ENCODE results near the gene OR1D5. TPM values are rescaled to one million over a fixed set of nuclear protein-coding genes. Genes with fewer than 3 reads are reported as not detected.

OR1D5 gene
- total RNA-seq, 2 donors from 2014 or later = not detected

- Histone ChIP-seq H3K27me3 (ENCODE audit: control insufficient read depth, insufficient read depth, low read length, poor library complexity, severe bottlenecking) (no peaks in the 10 kb centered on the region), H3K36me3 (ENCODE audit: control insufficient read depth, insufficient read depth, low read length) (peaks cover 15% of the 10 kb centered on the region), H3K4me3 (ENCODE audit: low read length) (no peak overlapping the region), H3K4me1 (ENCODE audit: control insufficient read depth, insufficient read depth, low read length) (no peaks in the 10 kb centered on the region), H3K27ac (ENCODE audit: low read depth, low read length) (peak overlapping the region; percentile 90), H3K9ac (ENCODE audit: extremely low read depth, low read length, poor library complexity, severe bottlenecking) (no peak overlapping the region), H3K9me3 (ENCODE audit: control insufficient read depth, low read length) (peaks cover 23% of the 10 kb centered on the region)
- Mint-ChIP-seq H3K4me1 (no peaks in the 10 kb centered on the region), H3K9me3 (peaks cover 23% of the 10 kb centered on the region), H3K36me3 (ENCODE audit: low read depth) (peaks cover 48% of the 10 kb centered on the region), H3K27ac (no peak overlapping the region), H3K4me3 (no peak overlapping the region), H3K27me3 (ENCODE audit: insufficient read depth) (no peaks in the 10 kb centered on the region)
- DNase-seq = peak; percentile 45
- WGBS, 2 experiments (ENCODE audit: insufficient coverage in 1 of 2, insufficient read length in 1 of 2) = 92% methylated on average over 13 to 31 of the region's 31 CpGs
- TF ChIP-seq, protein P1, sequence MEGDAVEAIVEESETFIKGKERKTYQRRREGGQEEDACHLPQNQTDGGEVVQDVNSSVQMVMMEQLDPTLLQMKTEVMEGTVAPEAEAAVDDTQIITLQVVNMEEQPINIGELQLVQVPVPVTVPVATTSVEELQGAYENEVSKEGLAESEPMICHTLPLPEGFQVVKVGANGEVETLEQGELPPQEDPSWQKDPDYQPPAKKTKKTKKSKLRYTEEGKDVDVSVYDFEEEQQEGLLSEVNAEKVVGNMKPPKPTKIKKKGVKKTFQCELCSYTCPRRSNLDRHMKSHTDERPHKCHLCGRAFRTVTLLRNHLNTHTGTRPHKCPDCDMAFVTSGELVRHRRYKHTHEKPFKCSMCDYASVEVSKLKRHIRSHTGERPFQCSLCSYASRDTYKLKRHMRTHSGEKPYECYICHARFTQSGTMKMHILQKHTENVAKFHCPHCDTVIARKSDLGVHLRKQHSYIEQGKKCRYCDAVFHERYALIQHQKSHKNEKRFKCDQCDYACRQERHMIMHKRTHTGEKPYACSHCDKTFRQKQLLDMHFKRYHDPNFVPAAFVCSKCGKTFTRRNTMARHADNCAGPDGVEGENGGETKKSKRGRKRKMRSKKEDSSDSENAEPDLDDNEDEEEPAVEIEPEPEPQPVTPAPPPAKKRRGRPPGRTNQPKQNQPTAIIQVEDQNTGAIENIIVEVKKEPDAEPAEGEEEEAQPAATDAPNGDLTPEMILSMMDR (conservative IDR thresholded peaks at IDR 0.05) = no peak
Observed at GRCh38 chr17:3026856-3027751, 36.3 kb downstream of the OR1D5 start.

DNA sequence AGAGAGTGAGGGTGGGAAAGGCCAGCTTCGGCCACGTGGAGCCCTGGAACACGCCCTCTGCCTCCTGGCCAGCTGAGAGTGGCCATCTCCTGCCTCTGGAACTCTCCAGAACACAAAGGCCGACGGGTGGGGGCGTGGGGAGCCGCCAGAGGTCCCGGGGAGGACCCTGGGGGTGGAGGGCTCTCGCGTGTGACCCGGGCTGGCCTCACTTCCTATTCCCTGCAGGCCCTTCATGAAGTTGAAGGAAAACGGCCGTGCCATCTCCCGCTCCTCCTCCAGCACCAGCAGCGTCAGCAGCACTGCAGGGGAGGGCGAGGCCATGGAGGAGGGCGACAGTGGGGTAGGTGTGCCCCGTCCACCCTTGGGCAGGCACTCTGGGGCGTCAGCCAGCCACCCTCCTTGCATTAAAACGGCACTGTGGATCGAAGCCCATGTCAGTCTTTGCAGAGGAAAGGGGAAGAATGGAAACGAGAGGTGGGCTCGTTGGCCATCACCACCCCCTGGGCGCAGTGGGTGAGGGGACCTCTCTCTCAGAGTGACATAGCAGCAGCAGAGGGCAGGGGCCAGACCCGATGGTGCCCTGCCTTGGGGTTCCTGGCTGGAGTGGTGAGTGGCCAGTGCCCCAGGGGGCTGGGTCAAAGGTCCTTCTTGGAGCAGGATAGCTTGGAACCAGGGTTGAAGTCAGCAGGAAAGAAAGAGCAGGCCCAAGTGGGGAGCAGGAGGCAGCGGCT is 37.1 kb downstream of the OR1D5 start:
- 87 to 92% methylated on average over 20 to 26 of the region's 26 CpGs for WGBS, 2 experiments (ENCODE audit: insufficient coverage in 1 of 2, insufficient read length in 1 of 2)
- Mint-ChIP-seq H3K36me3 (ENCODE audit: low read depth) (peaks cover 56% of the 10 kb centered on the region), H3K27ac (no peak overlapping the region), H3K27me3 (ENCODE audit: insufficient read depth) (no peaks in the 10 kb centered on the region), H3K4me3 (no peak overlapping the region), H3K4me1 (no peaks in the 10 kb centered on the region), H3K9me3 (peaks cover 30% of the 10 kb centered on the region)
- no peaks in the 10 kb centered on the region for H3K4me1 ChIP-seq (ENCODE audit: control insufficient read depth, insufficient read depth, low read length)
- no peak overlapping the region for H3K9ac ChIP-seq (ENCODE audit: extremely low read depth, low read length, poor library complexity, severe bottlenecking)
- no peaks in the 10 kb centered on the region for H3K27me3 ChIP-seq (ENCODE audit: control insufficient read depth, insufficient read depth, low read length, poor library complexity, severe bottlenecking)
- peaks cover 31% of the 10 kb centered on the region for H3K9me3 ChIP-seq (ENCODE audit: control insufficient read depth, low read length)
- peak; percentile 55 for DNase-seq
- H3K36me3 ChIP-seq (ENCODE audit: control insufficient read depth, insufficient read depth, low read length) = peaks cover 19% of the 10 kb centered on the region
- TF ChIP-seq, protein P1 (conservative IDR thresholded peaks at IDR 0.05) = no peak
- H3K4me3 ChIP-seq (ENCODE audit: low read length) = no peak overlapping the region
- H3K27ac ChIP-seq (ENCODE audit: low read depth, low read length) = peak overlapping the region; percentile 77

GRCh38 chr17:3025421-3026124 is 37.8 kb downstream of the OR1D5 start:
- Histone ChIP-seq H3K27me3 (ENCODE audit: control insufficient read depth, insufficient read depth, low read length, poor library complexity, severe bottlenecking) (no peaks in the 10 kb centered on the region), H3K27ac (ENCODE audit: low read depth, low read length) (peak overlapping the region; percentile 77), H3K9me3 (ENCODE audit: control insufficient read depth, low read length) (peaks cover 38% of the 10 kb centered on the region), H3K4me3 (ENCODE audit: low read length) (no peak overlapping the region), H3K4me1 (ENCODE audit: control insufficient read depth, insufficient read depth, low read length) (no peaks in the 10 kb centered on the region), H3K36me3 (ENCODE audit: control insufficient read depth, insufficient read depth, low read length) (peaks cover 24% of the 10 kb centered on the region), H3K9ac (ENCODE audit: extremely low read depth, low read length, poor library complexity, severe bottlenecking) (no peak overlapping the region)
- 97 to 98% methylated on average over 7 to 17 of the region's 17 CpGs for WGBS, 2 experiments (ENCODE audit: insufficient coverage in 1 of 2, insufficient read length in 1 of 2)
- peaks cover 37% of the 10 kb centered on the region for H3K9me3 Mint-ChIP-seq
- TF ChIP-seq, protein P1 (conservative IDR thresholded peaks at IDR 0.05) = no peak
- no peaks in the 10 kb centered on the region for H3K4me1 Mint-ChIP-seq
- H3K4me3 Mint-ChIP-seq = no peak overlapping the region
- H3K36me3 Mint-ChIP-seq (ENCODE audit: low read depth) = peaks cover 63% of the 10 kb centered on the region
- H3K27me3 Mint-ChIP-seq (ENCODE audit: insufficient read depth) = no peaks in the 10 kb centered on the region
- H3K27ac Mint-ChIP-seq = no peak overlapping the region
- peak; percentile 52 for DNase-seq

All from endodermal cell (in vitro differentiated cells).